Stimulated activated CD8-positive, alpha-beta memory T cell treated with anti-CD3 and anti-CD28 coated beads, Interleukin-15, amount 100 ng/mL, for 1 hour (primary cell): ENCODE measurements around the gene RFX2.
"Not testable (repeated sequence)": the region's sequence is repeated elsewhere in the genome, so short reads cannot be mapped to it uniquely, and the experiment has no call there.

Experiments used
- DNase-seq: peaks from one replicate; pipeline ENCODE4 v3.0.0-alpha.2; 2020; ENCODE audit warnings: low read depth

The RFX2 gene

DNA sequence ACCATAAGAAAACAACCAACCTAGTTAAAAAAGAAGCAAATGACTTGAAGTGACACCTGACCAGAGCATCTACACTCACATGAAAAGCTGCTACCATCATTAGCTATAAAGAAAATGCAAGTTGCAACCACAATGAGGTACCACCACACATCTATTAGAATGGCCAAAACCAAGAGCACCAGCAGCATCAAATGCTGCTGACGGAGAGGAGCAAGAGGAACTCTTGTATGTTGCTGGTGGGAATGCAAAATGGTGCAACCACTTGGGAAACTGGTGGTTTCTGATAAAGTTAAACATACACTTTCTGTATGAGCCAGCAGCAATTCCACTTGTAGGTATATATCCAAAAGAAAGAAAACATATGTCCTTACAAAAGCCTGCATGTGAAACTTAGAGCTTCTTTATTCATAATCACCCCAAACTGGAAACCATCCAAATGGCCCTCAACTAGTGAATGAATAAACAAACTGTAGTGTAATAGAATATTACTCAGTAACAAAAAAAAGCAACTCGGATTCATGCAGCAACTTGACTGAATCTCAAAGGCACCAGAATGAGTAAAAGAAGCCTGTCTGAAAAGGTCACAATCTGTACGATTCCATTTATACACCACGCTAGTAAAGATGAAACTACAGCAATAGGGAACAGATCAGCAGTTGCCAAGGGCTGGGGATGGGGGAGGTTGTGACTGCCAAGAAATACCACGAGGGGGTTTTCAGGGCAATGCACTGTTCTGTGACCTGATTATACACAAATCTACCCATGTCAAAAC, 71.5 kb downstream of the RFX2 start:
- no peak for DNase-seq

DNA sequence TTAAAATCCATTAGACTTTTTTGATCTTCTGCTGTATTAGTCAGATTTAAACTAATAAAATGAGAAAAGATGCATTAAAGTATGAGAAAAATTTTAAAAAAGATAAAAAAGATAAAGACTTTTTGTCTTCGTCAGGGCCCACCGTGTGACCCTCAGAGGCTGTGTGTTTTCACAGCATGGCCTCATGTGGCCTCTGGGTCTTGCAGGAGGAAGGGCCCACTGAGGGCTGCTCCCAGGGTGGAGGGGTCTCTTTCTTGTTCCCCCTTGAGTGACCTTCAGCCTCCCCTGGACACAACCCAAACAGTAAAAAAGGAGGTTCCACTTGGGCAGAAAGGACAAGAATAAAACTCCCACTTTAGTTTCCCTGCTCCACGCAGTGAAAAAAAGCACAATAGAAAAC, 75.3 kb downstream of the RFX2 start:
- DNase-seq: no peak

DNA sequence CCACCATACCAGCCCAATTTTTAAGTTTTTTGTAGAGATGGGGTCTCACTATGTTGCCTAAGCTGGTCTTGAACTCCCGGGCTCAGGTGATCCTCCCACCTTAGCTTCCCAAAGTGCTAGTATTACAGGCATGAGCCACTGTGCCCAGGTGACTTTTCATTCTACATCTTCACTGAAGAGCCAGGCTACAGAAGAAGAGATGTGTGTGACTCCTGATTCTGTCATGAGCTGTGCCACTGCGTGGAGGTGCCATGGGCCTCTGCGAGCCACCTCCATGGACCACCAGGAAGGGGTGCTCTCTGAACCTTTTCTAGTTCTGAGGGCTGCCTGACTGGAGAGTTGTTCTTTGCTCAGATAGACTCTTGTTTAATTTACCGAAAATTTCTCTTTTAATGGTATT, 75.8 kb downstream of the RFX2 start:
- no peak for DNase-seq

DNA sequence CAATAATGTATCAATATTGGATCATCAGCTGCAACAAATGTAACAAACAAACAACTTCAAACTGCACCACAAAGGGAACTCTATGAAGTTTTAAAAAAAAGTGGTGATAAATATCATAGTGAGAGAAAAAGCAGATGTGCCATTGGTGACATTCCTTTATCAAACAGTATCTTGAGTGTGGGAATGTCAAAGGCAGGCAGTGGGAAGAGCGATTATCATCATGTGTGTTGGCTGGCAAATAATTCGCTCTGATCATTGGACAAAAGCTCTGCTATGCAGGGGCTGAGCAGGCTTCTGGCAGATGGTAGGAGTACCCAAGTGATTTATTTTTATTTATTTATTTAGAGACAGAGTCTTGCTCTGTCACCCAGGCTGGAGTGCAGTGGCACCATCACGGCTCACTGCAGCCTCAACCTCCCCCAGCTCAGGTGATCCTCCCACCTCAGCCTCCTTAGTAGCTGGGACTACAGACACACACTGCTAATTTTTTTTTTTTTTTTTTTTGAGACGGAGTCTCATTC, 76.5 kb downstream of the RFX2 start:
- DNase-seq: no peak

DNA sequence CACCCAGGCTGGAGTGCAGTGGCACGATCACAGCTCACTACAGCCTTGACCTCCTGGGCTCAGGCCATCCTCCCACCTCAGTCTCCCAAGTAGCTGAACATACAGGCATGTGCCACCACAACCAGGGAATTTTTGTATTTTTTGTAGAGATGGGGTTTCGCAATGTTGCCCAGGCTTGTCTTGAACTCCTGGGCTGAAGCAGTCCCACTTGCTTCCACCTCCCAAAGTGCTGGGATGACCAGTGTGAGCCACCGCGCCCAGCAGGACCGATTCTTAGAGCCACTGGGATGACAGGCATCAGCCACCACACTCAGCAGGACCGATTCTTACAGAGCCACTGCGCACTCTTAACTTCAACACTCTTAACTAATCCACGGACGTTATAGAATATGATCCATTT, 77.5 kb downstream of the RFX2 start:
- DNase-seq: no peak

DNA sequence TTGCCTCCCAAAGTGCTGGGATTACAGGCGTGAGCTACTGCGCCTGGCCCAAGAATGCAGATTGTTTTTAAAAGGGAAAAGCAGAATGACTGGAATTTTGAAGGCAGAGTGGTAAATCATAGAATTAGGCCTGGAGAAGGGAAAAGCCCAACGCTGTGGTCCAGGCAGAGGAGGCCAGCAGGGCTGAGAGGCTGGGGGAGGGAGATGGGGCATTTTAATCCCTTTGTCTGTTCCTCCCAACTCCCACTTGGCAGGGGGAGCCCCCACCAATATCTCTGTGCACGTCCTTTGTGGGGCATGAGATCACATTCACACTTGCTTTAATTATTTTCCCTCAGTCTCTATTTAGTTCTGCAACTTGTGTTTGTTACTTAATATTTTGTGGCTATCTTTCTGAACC, 77.9 kb downstream of the RFX2 start:
- no peak for DNase-seq

DNA sequence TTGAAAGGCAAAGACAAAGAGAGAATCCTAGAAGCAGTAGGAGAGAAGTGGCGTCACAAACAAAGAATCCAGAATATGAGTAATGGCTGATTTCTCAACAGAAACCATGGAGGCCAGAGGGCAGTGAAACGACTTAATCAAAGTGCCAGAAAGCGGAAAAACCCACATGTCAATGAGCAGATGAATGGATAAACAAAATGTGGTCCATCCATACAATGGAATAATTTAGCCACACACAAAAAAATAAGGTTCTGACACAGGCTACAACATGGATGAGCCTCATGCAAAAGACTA, 80.1 kb downstream of the RFX2 start:
- DNase-seq: no peak

DNA sequence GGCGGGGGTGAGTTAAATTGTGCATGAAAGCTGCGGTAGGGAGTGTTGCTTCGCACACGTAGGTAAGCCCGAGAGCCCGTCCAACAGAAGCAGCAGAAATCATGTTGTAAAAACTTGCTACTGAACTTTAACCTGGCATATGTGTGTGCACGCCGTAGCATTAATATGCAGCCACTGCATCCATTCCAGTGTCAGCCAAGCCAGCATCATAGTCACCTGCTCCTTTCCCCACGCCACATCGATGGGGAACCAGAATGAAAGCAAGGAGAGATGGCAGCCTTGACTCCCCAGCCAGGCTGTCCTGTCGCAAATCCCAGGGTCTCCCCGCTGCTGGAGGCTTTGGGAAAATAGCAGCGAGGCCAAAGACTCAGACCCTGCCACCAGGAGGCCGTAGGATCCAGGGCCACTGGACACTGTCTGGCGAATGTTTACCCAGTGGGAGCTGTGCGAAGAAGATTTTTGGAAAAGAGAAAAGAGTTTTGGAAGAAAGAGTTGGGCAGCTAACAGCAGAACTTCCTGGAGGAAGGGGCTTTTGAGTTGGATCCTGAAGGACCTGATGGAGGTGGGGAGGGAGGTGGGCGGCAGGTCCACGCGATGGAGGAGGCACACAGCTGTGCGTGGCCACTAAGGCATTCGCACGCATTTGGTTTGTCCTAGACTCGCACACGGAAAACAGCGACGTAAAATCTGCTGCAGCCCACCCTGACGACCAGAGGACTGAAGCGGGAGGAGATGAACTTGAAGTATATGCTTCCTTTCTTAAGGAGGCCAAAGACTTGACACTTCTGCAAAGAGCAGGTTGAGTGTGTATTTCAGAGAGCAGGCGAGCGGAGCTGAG, 83.7 kb downstream of the RFX2 start:
- no peak for DNase-seq

DNA sequence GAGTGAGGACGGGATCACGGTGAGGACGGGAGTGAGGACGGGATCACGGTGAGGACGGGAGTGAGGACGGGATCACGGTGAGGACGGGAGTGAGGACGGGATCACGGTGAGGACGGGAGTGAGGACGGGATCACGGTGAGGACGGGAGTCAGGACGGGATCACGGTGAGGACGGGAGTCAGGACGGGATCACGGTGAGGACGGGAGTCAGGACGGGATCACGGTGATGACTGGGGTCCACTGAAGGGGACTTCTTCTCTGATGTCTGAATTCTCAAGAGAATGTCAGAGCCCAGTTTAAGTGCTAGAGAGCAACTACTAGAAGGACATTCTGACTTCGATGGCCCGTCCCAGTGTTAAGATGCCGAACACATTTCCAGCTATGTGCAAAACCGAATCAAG, 85.5 kb downstream of the RFX2 start:
- not testable (repeated sequence) for DNase-seq

DNA sequence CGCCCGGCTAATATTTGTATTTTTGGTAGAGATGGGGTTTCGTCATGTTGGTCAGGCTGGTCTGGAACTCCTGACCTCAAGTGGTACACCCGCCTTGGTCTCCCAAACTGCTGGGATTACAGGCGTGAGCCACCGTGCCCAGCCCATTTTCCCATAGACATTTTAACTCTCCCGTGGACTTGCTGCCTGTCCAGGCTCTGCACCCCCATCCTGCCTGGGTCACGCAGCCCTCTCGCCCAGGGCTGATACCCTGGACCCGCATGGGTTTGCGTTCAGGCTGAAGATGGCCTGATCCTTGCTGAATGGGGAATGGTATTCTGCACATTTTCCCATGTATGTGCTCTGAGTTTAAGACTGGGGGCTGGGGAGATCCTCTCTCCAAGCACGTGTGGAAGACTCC, 86.4 kb downstream of the RFX2 start:
- DNase-seq: no peak

DNA sequence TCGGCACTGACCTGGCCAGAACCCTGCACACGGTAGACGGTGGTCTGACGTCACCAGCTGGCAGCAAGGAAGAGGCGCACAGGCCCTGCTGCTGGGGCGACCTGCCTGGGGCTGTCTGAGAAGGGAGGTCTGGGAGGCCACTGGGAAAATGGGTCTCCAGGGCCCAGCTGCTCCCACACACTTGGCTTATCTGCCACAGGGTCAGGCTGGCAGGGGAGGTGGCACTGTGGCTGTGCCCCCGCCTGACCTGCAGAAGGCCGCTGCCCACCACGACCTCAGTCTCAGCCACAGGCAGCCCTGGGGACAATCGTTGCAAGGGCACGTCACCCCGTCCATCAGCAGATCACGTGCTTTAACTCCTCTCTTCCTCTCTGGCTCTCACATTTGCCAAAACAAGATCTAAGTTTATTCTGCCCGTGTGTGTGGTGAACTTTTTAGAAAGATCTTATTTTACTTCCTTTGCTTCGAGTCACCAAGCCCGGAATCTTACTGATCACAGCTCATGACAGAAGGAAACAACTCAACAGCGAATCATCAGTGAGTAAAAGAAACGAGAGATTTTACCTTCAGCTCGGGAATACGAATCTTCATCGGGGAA, 87.1 kb downstream of the RFX2 start:
- no peak for DNase-seq

DNA sequence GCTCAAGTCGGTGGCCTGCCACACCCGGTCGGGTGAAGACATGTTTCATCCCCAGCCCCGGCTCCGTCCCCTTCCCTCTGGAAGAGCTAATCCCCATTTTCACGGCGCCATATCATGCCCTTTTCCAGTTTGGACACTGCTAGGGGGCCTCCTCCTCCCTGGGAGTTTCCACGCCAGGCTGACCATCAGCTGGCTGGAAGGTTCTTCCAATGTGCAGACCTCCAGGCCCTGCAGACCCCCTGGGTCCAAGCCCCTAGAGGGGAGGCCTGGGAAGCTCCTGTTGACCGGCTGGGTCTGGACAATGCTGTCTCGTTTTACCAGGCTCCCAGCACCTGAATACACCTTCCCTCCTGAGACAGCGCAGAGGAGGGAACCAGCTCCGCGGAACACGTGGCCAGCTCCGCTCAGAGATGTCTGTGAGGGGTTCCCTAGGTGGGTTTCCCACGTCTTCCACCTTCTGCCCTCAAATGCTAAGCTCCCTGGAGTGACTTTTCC, 87.7 kb downstream of the RFX2 start:
- DNase-seq: no peak

DNA sequence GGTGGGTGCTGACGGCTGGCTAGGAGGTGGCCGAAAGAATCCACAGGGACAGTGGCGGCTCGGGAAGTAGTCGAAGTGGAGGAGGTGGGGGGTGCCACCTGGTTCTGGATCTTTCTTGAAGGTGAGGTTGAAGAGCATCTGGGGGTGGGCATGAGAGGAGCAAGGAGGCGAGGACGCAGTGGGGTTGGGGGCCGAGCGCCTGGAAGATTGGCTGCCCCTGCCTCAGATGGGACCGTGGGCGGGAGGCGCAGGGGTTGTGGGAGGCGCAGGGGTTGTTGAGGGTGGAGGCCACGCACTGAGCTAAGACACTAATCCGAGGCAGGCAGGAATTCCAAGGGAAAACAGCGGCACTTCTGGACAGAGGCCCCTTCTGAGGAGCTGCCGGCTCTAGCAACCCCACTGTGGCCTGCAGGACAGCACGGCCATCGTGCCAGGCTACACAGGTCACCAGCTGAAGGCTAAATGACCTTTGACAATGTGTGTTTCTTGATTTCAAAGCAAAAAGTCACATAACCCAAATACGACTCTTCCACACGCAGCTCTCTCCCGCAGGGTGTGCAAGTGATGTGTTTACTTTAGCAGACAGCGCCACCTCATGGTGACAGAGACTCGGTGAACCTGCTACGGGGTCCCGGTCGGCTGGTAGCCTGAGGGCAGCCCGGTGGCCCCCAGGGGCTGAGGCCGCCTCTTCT, 88.3 kb downstream of the RFX2 start:
- DNase-seq: peak; percentile 57

DNA sequence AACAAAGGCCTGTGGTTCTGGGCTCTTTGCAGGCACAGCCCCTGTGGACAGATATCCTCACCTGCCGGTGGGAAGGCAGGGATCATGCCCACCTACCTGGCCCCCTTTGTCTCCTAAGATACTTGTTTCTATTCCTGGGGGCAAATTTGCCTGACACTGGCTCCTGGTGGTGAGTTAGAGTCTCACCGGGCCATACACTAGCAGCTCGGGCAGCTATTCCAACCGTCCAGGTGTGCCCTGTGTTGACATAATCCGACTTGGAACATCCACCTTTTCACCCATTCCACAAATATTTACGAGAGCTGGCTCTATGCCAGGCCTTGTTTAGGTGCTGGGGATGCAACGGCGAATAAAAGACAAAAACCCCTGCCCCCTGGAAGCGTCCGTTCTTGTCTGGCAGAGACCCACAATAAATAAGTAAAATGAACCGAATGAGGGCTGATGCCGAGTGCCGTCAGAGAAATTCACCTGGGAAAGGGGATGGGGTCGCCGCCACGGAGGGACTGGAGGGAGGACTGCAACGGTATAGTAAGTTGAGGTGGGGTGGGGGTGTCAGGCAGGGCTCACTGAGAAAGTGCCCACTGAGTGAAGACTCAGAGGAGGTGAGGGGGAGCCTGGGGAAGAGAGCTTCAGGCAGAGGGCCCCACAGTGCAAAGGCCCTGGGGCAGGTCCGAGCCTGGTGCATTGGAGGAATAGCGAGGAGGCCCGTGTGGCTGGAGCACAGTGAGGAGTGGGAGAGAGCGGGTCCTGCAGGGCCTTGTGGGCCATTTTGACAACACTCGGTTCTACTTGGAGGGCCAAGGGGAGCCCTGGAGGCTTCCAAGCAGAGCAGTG, 89.1 kb downstream of the RFX2 start:
- no peak for DNase-seq

DNA sequence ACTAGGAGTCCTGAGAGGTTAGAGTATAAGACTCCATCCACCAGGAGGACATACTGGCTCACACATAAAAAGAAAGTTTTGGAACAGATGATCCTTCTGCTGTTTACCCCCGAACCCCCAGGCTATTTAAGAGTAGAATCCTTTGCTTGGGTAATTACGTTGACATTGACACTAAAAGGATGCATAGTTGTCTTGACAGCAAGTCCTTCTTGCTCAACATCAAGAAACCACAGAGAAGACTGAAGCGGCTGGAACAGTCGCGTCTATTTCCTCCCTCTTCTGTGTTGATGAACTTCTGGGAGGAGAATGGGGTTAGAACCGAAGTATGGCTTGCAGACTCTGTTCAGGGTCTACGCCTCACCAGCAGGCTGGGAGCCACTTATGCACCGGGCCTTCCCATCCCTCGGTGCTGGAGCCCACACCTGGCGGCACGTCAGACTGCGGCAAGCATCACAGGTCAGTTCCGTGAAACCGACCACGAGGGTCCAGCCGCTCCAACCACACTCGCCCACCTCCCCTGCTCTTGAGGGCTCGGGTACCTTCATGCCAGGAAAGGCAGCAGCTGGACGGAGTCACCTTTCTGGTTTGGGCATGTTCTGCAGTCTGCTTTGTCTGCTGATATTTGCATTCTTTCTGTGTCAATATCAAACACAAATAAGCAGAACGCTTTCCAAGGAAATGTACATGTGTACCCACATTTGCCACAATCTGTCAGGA, 90.0 kb downstream of the RFX2 start:
- DNase-seq: no peak

DNA sequence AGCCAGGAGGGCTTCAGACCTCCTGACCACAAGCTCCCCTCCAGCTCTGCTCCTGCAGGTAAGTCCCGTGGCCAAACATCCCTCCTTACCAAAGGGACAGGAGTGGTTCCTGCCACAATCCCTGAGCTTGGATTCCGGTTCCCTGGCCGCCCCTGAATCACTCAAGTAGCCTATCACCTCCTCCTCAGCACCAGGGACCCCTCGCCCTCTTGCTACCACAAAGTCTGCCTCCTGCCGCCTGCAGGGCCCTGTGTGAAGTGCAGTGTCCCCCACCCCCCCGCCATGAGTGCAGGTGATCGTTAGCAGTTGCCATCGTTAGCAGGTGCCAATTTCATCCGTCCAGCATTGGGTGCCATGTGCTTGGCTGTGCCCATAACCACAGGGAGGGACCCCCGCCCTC, 91.5 kb downstream of the RFX2 start:
- DNase-seq: no peak

DNA sequence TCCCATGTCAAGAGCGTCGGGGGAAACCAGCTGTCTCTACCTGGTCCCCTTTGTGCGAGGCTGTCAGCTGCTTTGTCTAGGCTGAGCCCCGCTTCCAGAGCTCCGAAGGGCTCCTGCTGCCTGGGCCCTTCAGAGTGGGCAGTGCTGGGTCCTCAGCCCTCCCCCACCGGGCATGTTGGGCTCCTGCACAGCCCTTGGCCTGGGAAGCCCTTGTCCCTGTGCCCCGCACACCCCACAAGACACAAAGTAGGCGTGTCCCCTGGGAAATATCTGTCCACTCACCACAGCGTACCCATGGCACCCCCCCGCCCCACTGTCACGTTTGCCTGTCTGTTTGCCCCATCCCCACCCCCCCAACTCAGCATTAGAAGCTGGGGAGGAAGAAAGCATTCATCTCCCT, 92.7 kb downstream of the RFX2 start:
- DNase-seq: no peak

DNA sequence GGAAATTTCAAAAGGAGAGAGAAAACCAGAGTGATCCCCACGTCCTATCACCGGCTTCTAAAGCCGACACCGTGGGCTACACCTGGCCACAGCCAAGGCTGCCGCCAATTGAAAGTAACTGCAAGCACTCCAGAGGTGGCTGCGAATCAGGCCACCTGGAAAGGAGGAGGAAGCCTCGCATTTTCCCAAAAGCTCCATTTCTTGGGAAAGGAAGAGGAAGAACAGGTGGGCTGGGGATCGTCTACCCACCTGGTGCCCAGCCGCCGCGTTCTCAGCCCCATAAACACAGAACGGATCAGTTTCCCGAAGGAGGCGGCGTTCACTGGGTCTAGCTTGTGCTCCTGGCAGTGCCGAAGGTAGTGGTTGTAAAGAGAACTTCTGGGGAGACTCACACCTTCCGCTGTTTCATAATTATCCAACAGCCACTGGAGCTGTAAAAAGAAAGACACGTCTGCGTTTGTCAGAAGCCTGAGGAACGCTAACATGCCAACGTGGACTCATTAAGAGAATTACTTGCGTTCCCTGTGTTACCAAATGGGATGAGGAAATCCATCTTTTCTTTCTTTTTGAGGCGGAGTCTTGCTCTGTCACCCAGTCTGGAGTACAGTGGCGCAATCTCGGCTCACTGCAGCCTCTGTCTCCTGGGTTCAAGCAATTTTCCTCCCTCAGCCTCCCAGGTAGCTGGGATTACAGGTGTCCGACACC, 94.3 kb downstream of the RFX2 start:
- no peak for DNase-seq

DNA sequence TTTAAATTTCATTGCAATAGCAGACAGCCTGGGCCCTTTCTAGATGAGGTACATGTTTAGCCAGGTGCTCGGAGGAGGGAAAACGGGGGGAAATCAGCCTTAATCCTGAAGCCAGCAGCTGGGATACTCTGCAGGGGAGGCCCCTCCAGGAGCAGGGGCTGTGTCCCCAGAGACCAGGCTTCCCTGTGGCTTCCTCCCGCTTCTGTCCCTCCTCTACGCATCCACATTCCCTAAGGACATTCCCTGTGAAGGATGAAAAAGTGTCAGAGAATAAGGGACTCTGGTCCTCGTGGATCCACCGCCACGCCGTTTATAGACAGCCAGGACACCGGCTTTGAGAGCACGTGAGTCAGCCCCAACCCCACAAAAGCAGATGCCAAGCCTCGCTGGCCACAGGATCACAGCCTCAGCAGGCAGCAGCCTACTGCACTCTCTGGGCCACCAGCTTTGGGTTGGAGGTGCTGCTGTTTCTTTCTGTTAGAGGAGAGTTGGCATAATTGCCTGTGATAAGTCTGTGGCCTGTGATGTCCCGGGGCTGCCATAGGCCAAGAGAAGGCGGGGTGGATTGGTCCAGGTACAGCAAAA, 95.7 kb downstream of the RFX2 start:
- DNase-seq: no peak
